Testis (tissue), 2 donors: Measurements from ENCODE around the gene ACTG2.

Source experiments
- CTCF ChIP-seq, 3 experiments: fragments of 450-650 bp in 2 of 3; fragments of 200-600 bp in 1 of 3; sonication (generic) in 1 of 3; IDR thresholded peaks; one replicate each; pipeline ENCODE4 v1.5.1; 2016 to 2019; ENCODE audit warnings: antibody characterized with exemption in 3 of 3, mild to moderate bottlenecking in 2 of 3, moderate library complexity in 1 of 3
- POLR2A ChIP-seq: fragments of 450-650 bp; IDR thresholded peaks from one replicate; pipeline ENCODE4 v1.6.1; 2017; ENCODE audit warnings: antibody characterized with exemption, mild to moderate bottlenecking, moderate library complexity

- no peak for TF ChIP-seq POLR2A
- TF ChIP-seq CTCF (IDR thresholded peaks at IDR 0.05): no peak
Observed at GRCh38 chr2:73937103-73937885, 44.5 kb downstream of the ACTG2 start.
